Uterus (tissue), 2 donors: Measurements from ENCODE around the gene SLC46A3.

Experiments
- CTCF ChIP-seq, 4 experiments: fragments of 200-600 bp in 2 of 4; fragments of 450-650 bp in 2 of 4; sonication (generic) in 2 of 4; IDR thresholded peaks; one replicate each; pipeline ENCODE4 v1.5.1; 2016 to 2019; ENCODE audit warnings: antibody characterized with exemption in 4 of 4, mild to moderate bottlenecking in 2 of 4, moderate library complexity in 1 of 4
- POLR2A ChIP-seq, 2 donors: fragments of 450-650 bp; IDR thresholded peaks; one replicate each; pipeline ENCODE4 v1.6.1; 2016; ENCODE audit warnings: antibody characterized with exemption in 2 of 2, mild to moderate bottlenecking in 1 of 2, moderate library complexity in 1 of 2

- TF ChIP-seq CTCF (IDR thresholded peaks at IDR 0.05) (peak in 1 of 4 experiments; percentile 2), POLR2A (IDR thresholded peaks at IDR 0.05) (peak; percentile 93 to 94)
Observed at GRCh38 chr13:28658796-28659620, 59.8 kb downstream of the SLC46A3 start, which contains the start of gene POMP.
